AG04450 (cell line): ENCODE results near the gene CHD1L. TPM values are rescaled to one million over a fixed set of nuclear protein-coding genes. Genes with fewer than 3 reads are reported as not detected.
A peak's percentile ranks its signal among the peaks of the same experiment; 100 is the strongest.

Experiments used
- CTCF ChIA-PET: fragments of 300-600, 350-600 bp; formaldehyde crosslinking; extraction: SDS; loops from one replicate; lab custom pipeline; 2022; ENCODE audit warnings: antibody characterized with exemption, inconsistent platforms; lab: Charles Lee
- POLR2A ChIA-PET: fragments of 350-600 bp; formaldehyde crosslinking; extraction: SDS; loops from one replicate; lab custom pipeline; 2021; ENCODE audit warnings: antibody characterized with exemption, inconsistent platforms; lab: Yijun Ruan, JAX
- DNase-seq: peaks from one replicate; pipeline ENCODE4 v3.0.0-alpha.2; 2011; ENCODE audit warnings: low read depth, low spot score
- H3K27ac ChIP-seq: one replicate; pipeline ENCODE4 v1.5.1; 2012; ENCODE audit warnings: low read depth, low read length, control low read depth
- H3K27me3 ChIP-seq: one replicate; pipeline ENCODE4 v1.6.0; 2012; ENCODE audit warnings: low read length; ENCODE audit not compliant: control insufficient read depth, insufficient read depth
- H3K4me3 ChIP-seq: 2 replicates; pipeline ENCODE4 v1.5.1; 2011; ENCODE audit warnings: mild to moderate bottlenecking, low read depth, low read length, control low read depth
- H3K9me3 ChIP-seq: 2 replicates; pipeline ENCODE4 v1.5.1; 2012; ENCODE audit warnings: low read length; ENCODE audit not compliant: control insufficient read depth, insufficient read depth
- polyA plus RNA-seq: library from polyadenylated mRNA; depleted of rRNA; stranded (reverse); fragments of >200 nt; gene quantifications from 2 replicates; pipeline ENCODE4 v1.2.3, GENCODE V29; 2011
- TF ChIP-seq, protein P1 (sequence below): IDR thresholded peaks from 2 replicates; pipeline ENCODE4 v1.5.1; 2011; ENCODE audit warnings: low read depth, low read length, control low read depth, inconsistent platforms

The CHD1L gene
- polyA plus RNA-seq, 1 experiment: 40.1 TPM

- no peak overlapping the region for H3K27ac ChIP-seq
- ChIA-PET POLR2A (interaction anchor here (1.3 kb wide), 1 partner anchor 21 kb away, joined by 3 read pairs; no protein-coding TSS in a partner anchor), CTCF (interaction anchor here (2.1 to 7.4 kb wide), 3 partner anchors 21 to 117 kb away, joined by 22 to 123 read pairs (median 31); partner anchors contain the start of gene CHD1L)
- TF ChIP-seq, protein P1, sequence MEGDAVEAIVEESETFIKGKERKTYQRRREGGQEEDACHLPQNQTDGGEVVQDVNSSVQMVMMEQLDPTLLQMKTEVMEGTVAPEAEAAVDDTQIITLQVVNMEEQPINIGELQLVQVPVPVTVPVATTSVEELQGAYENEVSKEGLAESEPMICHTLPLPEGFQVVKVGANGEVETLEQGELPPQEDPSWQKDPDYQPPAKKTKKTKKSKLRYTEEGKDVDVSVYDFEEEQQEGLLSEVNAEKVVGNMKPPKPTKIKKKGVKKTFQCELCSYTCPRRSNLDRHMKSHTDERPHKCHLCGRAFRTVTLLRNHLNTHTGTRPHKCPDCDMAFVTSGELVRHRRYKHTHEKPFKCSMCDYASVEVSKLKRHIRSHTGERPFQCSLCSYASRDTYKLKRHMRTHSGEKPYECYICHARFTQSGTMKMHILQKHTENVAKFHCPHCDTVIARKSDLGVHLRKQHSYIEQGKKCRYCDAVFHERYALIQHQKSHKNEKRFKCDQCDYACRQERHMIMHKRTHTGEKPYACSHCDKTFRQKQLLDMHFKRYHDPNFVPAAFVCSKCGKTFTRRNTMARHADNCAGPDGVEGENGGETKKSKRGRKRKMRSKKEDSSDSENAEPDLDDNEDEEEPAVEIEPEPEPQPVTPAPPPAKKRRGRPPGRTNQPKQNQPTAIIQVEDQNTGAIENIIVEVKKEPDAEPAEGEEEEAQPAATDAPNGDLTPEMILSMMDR: no peak
- H3K9me3 ChIP-seq: no peaks in the 10 kb centered on the region
- no peak for DNase-seq
- no peaks in the 10 kb centered on the region for H3K27me3 ChIP-seq
- H3K4me3 ChIP-seq: no peak overlapping the region
Observed at GRCh38 chr1:147272042-147272441, 29.6 kb downstream of the CHD1L start.

- ChIA-PET CTCF (interaction anchor here (0.6 to 7.4 kb wide), 22 partner anchors 19 to 868 kb away, joined by 3 to 123 read pairs (median 4); partner anchors contain the start of gene CHD1L), POLR2A (no interaction called here)
- Histone ChIP-seq H3K27me3 (no peaks in the 10 kb centered on the region), H3K9me3 (no peaks in the 10 kb centered on the region), H3K4me3 (peak overlapping the region; percentile 22), H3K27ac (peak overlapping the region; percentile 87)
- DNase-seq: peak; percentile 65
- TF ChIP-seq, protein P1: peak; percentile 44
Observed at GRCh38 chr1:147273409-147274336, 31.2 kb downstream of the CHD1L start.

DNA sequence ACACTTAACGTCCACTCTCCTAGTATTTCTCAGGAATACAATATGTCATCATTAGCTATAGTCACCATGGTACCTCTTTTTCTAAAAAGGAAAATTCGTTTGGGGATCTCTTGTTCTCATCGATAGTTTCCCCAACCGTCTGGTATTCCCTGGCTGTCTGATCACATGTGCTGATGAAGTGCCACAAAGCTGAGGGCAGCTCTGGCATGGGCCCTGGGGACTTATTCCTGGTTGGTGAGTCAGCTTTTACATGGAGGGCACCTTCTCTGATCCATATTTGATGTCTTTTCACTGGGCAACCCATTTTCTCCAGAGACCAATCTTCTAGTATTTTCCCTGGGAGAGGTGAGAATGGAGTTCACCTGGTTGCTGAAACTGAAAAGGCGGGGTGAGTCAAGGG, 39.5 kb downstream of the CHD1L start:
- Histone ChIP-seq H3K27me3 (no peaks in the 10 kb centered on the region), H3K4me3 (no peak overlapping the region), H3K27ac (no peak overlapping the region), H3K9me3 (no peaks in the 10 kb centered on the region)
- DNase-seq: no peak
- ChIA-PET POLR2A (no interaction called here), CTCF (no interaction called here)
- TF ChIP-seq, protein P1: no peak

DNA sequence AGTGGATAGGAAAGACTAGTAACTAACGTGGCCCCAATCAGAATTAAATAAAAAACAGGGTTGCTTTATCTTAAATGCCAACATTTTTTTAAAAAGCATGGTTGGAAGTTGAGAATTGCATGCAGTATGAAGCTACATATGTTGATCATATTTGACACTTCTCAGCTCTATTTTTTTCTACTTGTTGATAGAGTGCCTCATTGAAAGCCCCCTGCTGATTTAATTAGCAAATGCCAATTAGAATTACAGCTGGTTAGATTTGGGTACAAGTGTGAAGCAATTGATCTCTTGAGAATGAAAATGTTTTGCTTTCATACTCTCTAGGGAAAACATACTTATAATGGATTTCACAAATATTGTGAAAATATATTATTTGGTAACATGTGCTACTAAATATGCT, 40.5 kb downstream of the CHD1L start:
- no peak for DNase-seq
- no peaks in the 10 kb centered on the region for H3K27me3 ChIP-seq
- H3K4me3 ChIP-seq: no peak overlapping the region
- no peak overlapping the region for H3K27ac ChIP-seq
- POLR2A ChIA-PET: no interaction called here
- TF ChIP-seq, protein P1: no peak
- H3K9me3 ChIP-seq: no peaks in the 10 kb centered on the region
- CTCF ChIA-PET: interaction anchor here (0.7 kb wide), 1 partner anchor 107 kb away, joined by 4 read pairs; no protein-coding TSS in a partner anchor
